Ammon's horn (tissue), 1 donor: ENCODE data around the gene RERGL.
"Not testable (repeated sequence)": the region's sequence is repeated elsewhere in the genome, so short reads cannot be mapped to it uniquely, and the experiment has no call there.

Experiments
- DNase-seq: peaks from one replicate; pipeline ENCODE4 v3.0.0-alpha.2; 2016; ENCODE audit warnings: low spot score

RERGL gene, protein sequence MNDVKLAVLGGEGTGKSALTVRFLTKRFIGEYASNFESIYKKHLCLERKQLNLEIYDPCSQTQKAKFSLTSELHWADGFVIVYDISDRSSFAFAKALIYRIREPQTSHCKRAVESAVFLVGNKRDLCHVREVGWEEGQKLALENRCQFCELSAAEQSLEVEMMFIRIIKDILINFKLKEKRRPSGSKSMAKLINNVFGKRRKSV

DNA sequence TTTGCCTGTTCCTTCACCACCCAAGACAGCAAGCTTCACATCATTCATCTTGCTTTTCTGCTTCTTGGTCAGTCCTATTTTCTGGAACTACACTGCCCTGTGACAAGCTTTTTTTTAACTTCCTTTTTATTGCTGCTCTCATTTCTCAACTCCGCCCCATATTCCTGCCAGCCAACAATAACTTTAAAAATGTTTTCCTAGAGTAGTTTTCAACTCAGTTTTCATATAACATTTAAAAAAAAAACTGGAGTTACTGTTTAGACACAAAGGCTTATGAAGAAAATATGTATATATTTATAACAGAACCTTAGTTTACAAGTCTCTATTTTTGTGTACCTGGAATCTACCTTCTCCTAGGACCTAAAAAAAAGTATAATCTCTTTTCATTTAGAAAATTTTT, at the start of gene RERGL:
Gene RERGL (minus strand): TSS at position 101 of the 400 bp plus-strand sequence. CDS start 53 bp downstream, at position 48.
- no peak for DNase-seq

DNA sequence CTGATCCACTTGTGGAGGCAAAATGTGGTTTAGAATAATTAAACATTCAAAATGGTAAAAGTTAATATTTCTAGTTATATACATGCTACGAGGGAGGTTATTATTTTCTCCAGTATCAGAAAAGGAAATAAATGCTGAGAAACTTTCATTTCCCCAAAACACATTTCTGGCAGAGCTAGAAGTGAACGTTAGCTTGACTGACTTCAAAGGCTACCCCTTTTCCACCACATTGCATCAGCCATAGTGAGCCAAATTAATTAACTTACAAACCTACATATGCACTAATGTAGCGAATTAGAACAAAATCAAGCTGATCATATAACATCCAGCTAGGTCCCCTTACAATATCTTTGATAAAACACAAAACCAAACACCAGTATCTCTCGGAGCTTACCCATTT, 49.3 kb upstream of the RERGL start:
- DNase-seq, result no peak

DNA sequence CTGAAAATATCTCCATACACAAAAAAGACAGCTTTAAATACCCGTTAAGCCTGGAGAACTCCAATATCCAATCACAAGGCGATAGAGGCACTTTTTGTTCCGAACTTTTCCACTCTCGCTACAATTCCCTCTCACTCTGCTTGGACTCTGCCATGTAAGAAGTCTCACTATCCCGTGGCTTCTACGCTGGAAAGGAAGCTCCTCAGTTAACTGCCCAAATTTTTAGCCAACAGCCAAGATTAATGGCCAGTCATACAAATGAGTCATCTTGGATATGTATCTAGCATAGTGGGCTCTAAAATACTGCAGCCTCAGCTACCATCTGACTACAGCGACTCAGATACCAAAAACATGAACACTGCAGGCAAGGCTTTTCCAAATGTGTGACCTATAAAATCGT, 45.5 kb upstream of the RERGL start:
- DNase-seq, result no peak

DNA sequence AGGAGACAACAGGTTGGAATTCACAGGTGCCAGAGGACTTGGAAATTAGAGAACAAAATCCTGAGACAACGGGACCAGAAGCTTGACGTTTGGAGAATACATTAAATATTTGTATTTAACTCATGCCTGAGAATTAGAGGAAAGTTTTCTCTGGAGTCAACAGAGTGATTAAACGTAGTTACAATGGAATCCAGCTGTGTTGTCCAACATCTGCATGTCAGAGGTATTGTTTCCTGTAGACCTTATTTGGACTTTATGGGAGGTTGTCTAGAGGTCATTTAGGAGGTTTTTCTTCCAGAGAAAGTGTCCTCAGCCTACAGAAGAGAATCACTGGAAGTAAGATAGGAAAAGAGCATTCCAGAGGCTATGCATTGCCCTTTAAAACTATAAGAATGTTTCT, 45.1 kb upstream of the RERGL start:
- no peak for DNase-seq

DNA sequence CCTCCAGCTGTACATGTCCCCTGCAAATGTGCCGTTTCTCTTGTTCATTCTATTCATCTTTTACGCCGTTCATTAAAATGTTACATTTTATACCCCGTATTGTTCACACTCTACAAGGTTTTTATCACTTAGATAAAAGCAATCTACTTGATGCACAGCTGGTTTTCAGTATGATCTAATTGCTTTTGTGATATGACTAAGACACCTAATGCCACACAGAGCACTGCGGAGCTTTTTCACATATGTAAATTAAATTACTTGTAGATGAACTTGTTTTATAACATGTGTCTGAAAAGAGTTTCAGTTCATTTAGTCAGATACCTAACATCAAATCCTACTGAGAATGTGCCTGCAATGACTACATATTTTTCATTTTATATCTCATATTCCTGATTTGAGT, 40.9 kb upstream of the RERGL start:
- DNase-seq, result no peak

DNA sequence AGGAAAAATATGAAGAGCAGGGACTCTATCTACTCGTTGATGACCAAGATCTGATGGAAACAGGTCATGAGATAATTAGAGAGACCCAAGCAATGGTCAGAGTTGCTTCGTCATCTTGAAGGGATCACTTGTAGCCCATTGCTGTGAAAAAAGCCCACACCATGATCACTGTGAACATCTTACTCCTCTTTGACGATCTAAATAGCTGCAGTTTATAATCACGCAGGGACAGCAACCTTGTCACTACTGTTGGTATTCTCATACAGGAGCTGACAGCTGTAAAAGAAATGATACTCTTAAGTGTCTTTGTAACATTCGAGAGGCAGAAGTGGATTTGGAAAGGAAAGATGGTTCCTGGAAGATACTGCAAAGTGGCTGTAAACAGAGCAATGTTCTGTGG, 33.7 kb upstream of the RERGL start:
- DNase-seq, result no peak

DNA sequence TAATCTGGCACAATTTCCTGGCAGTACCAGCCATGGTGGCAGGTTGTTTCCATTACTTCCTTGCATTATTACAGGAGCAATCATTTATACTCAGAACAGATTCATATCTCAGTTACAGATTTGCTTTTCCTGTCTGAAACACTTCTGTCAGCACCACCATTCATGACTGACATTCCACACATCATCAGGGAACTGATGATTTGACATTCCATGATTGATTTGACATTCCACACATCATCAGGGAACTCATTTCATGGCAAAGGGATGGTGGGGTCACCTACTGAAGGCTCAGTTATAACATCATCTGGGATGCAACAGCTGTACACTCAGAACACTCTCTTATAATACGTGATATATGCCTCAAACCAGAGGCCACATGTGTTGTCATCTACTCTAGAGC, 30.9 kb upstream of the RERGL start:
- no peak for DNase-seq

DNA sequence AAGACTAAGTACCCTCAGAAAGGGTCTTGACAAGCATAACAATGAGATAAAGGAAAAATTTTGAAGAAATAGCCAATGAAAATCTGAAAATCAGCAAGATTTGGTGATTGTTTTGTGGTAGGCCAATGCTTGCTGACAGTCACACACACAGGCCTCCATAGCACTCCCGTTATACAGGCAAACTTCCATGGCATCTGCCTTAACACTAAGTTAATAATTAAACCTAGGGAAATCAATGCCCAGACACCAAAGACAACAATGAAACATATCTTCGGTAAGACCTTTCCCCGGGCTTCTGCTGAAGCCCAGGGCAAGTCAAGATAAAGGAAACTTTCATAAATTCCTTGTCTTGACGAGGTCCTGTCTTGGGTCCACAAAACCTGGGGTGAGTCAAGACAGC, 18.6 kb upstream of the RERGL start:
- DNase-seq, result no peak

DNA sequence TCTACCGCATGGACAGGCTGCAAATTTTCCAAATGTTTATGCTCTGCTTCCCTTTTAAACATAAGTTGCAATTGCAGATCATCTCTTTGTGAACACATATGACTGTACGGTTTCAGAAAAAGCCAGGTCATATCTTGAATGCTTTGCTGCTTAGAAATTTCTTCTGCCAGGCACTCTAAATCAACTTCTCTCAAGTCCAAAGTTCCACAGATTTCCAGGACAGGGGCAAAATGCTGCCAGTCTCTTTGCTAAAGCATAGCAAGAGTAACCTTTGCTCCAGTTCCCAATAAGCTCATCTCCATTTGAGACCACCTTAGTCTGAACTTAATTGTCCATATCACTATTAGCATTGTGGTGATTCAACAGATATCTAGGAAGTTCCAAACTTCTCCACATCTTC, 13.6 kb upstream of the RERGL start:
- DNase-seq, result no peak

DNA sequence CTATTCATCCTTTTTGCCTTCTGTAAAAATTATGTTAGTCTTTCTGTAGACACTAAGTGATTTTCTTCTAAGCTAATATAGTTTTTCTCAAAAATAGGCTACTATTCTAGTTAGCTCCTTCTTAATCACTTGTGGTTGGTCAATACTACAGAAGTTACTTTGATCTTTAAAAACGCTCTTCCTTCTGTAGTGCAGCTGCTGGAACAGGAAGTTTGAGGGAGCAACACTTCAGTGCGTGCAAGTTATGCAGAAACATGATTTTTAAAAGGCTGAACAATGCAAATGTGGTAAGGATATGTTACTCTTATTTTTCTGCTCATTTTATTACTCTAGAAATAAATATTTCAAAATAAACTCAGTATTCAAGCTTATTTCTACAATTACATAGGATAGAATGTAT, 11.1 kb upstream of the RERGL start:
- DNase-seq, result no peak

DNA sequence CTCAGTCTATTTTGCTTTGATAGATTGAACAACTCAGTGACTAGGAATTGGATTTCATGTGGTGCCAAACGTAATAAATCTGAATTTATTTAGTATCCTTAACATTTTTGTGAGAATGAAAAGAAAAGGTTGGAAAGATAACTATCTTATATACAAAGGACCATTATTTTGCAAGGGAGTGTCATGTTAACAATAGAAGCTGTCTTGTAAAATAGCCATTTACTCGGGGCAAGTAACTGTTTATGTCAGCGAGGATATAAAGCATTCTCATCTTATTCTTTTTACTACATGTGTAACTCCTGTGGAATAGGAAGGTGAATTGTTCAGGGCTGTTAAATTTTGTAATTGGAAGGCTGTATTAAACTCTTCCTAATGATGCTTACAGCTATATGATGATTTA, 5.9 kb downstream of the RERGL start:
- DNase-seq, result no peak

DNA sequence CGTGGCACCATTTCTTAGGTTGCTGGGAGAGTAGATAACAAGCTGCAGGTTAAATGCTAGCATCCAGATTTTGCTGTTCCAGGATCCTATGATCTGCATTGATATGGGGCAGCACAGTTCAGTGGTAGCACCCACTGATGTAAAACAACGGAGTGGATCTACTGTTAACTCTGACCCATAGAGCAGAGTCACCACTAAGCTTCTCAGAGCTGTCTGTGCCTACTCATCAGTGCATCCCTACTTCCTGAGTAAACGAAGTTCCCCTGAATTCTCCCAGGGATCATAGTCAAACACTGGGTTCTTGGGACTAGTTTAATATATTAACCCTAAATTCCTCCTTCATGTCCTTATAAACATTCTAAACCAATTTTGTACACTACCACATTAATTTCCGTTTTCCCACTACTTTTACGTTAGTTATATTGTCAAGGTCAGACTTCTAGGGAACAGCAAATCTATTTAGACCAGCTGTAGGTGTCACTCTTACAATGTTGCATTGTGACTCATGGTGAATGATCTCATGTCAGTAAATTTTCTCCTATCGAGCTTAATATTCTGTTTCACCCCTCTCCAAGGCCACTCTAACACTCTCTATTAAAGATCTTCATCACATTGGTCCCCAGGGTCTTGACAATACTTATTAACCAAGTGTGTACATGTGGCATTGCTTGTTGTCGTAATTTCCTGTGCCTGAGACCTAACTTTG, 10.3 kb downstream of the RERGL start:
- no peak for DNase-seq

DNA sequence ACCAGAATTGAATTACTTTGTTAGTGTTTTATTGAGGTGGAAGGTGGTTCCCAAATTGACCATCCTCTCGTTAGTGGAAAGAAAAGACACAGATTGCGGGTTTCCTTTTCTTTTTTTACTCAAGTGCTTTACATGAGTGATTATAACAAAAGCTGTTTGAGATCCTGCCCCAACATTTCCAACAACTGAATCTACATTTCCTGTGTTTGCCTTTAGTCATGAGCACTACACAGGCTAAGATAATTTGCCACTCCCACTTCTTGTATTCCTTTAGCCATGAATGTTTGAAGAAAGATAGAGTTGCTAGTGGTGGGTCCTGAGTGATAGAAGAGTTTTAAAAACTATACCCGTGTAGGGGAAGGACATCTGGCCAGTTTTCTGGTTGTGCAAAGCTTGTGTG, 16.0 kb downstream of the RERGL start:
- DNase-seq, result no peak

DNA sequence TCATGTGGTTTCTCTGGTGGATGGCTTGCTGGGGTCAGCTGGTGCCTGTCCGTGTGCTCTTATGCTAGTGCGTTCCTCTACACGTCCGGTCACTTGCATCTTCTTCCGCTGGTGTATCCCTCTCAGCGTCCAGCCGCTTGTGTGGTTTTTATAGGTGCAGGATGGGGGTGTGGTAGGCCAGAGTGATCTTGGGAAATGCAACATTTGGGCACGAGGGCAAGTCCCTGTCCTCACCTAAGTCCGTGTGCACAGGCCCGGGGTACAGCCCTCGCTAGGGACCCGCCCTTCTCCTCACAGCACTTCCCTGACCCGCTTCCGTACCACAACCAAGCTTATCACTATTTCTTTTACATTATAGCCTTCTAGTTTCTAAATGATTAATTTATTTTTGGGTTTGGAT, 17.3 kb downstream of the RERGL start:
- no peak for DNase-seq

DNA sequence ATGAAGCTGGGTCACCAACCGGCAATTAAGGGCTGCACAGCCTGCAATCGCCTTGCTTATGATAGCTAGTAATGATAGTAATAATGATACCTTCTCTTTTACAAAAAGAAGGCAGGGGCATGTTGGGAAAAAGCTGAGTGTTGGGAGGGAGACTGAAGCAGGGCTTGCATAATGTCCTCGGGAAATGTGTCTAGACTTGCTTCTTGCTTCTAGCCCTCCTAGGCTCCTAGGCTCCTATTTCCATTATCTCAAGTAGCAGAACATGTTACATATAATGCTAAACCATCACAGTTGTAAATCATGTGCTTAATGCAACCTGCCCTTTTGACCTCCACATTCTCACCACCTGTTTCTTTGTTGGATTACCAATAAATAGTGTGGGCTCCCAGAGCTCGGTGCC, 18.7 kb downstream of the RERGL start:
- DNase-seq, result no peak

DNA sequence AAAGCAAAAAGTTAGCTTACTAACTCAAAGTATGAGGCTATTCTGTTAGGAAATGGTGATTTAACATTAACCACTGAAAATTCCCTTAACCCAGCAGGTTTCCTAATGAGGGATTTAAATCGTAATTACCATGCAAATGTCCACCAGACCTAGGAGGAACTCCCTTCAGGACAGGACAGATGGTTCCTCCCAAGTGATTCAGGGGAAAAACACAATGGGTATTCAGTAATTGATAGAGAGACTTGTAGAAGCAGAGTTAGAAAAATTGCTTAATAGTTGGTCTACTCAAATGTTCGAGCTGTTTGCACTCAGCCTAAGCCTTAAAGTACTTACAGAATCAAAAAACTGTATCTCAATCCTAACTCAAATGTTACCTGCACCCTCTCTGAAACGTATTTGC, 21.6 kb downstream of the RERGL start:
- no peak for DNase-seq

DNA sequence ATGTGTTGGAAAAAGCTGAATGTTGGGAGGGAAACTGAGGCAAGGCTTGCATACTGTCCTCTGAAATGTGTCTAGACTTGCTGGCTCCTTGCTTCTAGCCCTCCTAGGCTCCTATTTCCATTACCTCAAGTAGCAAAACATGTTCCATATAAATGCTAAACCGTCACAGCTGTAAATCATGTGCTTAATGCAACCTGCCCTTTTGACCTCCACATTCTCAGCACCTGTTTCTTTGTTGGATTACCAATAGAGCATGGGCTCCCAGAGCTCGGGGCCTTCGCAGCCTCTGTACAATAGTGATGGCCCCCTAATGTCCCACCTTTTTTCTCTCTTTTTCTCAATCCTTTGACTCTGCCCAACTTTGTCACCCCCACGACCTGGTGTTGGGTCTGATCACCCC, 23.3 kb downstream of the RERGL start:
- no peak for DNase-seq

DNA sequence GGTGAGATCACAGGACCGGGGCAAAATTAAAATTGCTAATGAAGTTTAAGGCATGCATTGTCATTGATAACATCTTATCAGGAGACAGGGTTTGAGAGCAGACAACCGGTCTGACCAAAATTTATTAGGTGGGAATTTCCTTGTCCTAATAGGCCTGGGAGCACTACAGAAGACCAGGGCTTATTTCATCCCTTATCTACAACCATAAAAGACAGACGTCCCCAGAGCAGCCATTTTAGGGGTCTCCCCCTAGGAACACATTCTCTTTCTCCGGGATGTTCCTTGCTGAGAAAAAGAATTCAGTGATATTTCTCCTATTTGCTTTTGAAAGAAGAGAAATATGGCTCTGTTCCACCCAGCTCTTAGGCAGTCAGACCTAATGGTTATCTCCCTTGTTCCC, 27.1 kb downstream of the RERGL start:
- DNase-seq, result not testable (repeated sequence)

DNA sequence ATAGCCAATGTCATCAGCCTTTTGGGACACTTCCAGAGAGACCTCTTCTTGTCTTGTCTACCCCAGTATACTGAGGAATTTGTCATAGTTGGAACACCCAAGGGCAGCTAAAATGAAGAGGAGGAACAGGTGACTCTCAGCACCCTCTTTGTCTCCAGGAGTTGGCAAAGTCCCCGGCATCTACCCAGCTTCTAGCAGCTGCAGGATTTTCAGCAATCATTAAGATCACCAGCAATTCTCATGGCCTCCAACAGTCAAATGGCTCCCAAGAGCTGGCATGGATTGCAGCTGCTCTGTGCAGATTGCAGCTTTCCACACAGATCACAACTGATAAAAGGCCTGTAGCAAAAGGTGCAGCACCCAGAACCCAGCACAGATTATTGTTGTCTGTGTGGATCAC, 32.9 kb downstream of the RERGL start:
- no peak for DNase-seq

DNA sequence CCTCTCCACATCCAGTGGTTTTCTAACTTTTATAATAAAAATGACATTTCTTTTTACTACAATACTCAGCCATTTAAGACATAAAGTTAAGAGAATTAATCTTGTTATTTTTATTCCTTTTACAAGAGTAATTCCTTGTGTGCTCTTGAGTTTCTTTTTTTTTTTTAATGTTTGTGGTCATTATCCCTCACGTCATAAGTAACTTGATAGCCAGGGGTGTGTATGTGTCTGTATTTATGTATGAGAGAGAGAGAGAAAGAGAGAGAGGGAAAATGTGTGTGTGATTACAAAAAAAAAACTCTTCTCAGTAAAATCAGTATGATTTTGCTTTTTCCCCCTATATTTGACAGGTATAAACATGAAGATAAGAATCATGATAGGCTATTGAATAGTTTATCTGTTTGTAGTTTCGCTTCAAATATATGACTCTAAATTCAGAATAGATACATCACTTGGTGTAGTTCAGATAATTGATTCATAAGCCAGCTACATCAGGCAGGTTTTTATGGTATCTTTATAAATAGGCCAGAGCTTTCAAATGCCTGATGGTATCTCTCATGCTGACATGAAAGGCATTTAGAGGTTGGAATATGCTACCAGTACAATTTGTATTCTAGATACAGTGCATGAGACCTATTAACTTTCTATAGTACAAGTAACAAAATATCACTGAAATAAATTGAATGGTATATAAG, 34.9 kb downstream of the RERGL start:
- no peak for DNase-seq

DNA sequence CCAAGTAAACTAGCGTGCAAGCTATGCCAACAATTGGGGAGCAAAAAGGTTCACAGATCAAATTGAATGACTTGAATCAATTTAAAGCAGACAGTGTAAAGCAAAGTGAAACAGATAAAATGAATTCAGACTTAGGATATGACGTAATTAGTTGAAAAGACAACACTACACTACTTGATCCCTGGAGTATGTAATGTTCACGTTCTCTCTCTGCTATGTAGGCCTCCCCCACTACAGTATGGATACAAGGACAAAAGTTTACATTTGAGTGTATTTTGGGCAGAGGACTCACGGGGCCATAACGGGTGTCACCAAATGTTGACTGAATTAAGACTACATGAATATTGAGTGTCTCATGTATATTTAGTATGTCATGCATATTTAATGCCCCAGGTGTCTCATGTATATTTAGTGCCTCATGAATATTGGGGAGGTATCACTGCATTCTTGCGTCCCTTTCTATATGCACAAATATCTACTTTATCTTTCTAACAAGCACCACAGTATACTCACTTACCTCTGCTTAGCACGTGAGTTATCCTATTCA, 44.5 kb downstream of the RERGL start:
- no peak for DNase-seq

DNA sequence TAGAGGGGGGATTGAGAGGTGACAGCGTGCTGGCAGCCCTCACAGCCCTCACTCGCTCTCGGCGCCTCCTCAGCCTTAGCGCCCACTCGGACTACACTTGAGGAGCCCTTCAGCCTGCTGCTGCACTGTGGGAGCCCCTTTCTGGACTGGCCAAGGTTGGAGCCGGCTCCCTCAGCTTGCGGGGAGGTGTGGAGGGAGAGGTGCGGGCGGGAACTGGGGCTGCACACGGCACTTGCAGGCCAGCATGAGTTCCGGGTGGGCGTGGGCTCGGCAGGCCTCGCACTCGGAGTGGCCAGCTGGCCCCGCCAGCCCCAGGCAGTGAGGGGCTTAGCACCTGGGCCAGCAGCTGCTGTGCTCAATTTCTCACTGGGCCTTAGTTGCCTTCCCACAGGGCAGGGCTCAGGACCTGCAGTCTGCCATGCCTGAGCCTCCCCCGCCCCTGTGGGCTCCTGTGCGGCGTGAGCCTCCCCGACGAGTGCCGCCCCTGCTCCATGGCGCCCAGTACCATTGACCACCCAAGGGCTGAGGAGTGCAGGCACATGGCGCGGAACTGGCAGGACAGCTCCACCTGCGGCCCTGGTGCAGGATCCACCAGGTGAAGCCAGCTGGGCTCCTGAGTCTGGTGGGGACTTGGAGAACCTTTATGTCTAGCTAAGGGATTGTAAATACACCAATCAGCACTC, 49.8 kb downstream of the RERGL start:
- not testable (repeated sequence) for DNase-seq
